Activated CD8-positive, alpha-beta memory T cell treated with anti-CD3 and anti-CD28 coated beads, Interleukin-2, amount 50 U/mL, for 24 hours (primary cell): ENCODE measurements around the gene CHL1.

Experiments
- DNase-seq: peaks from one replicate; pipeline ENCODE4 v3.0.0-alpha.2; 2020; ENCODE audit errors: extremely low read depth

Gene CHL1

DNA sequence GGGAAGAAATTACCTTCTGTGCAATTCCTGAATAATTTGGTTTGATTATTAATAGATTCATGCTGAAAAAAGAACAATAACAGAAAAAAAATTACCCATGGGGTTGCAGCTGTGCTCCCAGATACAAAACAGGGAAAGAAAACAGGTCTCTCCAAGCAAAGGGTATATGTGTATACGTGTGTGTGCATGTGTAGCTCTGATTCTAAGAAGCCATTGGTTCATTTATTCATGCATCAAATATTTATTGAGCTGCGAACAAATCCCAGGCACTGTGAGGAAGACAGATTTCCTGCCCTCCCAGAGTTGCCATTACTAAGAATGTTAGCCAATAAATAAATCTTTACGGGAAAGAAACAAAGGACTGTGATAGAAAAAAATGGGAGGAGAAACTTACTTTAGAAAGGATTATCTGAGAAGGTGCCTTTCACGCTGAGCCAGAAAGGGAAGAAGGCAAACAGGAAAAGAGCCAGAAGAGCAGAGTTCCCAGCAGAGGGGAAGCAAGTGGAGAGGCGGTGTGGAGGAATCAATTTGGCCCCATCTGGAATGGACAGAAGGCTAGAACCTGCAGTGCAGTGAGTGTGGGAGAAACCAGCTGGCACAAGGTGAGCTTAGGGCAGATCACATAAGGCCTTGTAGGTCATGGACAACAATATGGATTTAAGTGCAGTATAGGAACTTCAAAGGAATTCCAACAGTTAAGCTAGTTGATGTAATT, 20.7 kb downstream of the CHL1 start:
- no peak for DNase-seq

GRCh38 chr3:217948-218347, 21.4 kb downstream of the CHL1 start:
- DNase-seq = no peak

GRCh38 chr3:228442-229182, 32.0 kb downstream of the CHL1 start:
- no peak for DNase-seq

- no peak for DNase-seq
Observed at GRCh38 chr3:229183-229661, 32.7 kb downstream of the CHL1 start.

- no peak for DNase-seq
Observed at GRCh38 chr3:236881-237280, 40.3 kb downstream of the CHL1 start.

DNA sequence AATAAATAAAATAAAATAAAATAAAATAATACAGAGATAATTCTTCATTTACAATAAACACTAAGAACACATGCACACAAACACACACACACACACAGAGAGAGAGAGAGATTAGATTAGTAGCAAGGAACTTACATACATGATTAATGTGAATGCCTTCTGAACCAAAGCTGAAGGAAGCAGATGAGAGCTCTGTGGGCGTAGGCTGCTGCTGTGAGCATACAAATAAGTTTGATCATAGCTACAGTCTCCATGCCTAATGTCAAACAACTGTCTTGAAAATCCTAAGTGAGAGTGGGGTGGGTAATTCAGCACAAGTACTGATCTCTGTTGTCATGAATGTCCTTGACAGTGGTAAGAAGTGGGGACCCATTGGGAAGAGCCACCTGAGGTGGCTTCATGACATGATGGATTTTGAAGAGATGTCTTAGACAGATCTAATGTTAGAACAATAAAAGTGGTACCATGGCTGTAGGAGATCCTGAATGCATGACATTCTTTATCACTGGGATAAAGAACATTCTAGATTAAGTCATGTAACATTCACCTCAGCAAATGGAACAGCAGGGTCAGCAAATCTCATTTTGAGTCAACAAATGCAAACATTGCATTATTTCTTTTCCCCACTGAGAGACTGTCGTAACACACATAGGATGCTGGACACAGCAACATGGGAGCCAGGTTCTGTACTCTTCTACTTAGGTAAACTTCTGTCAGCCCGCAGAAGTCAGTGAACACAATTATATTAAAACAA, 46.2 kb downstream of the CHL1 start:
- no peak for DNase-seq

- no peak for DNase-seq
Observed at GRCh38 chr3:243356-243725, 46.8 kb downstream of the CHL1 start.

GRCh38 chr3:244041-244440, 47.5 kb downstream of the CHL1 start:
- DNase-seq = no peak

GRCh38 chr3:247916-248315, 51.4 kb downstream of the CHL1 start:
- no peak for DNase-seq

DNA sequence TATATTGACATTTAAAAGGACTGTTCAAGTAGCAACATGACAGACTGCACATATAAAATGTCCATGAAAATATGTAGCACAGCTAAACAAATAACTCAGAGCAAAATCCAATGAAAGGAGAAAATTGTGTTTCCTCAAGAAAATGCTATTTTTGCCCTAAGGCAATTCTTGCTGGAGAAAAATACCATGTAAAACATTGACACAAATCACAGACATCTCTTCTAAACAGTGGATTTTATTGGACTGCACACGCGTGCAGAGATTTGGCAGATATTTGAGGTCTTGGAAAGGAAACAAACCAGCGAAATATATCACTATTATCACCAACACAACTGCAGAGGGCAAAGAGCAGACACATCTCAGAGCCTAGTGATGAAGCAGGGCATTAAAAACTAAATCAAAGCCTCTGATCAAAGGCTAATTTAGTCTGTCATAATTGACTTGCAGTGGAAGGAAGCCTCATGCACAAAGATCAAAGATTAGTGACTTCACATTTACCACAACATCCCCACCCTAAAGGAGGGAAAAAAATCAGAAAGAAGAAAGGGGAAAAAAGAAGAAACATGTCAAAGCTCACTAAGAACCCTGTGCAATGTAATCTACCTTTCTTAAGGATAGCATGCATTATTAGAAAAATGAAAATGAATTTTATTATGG, 52.4 kb downstream of the CHL1 start:
- DNase-seq = no peak

- no peak for DNase-seq
Observed at GRCh38 chr3:249587-250262, 53.2 kb downstream of the CHL1 start.

GRCh38 chr3:256501-256900, 59.9 kb downstream of the CHL1 start:
- DNase-seq = no peak

DNA sequence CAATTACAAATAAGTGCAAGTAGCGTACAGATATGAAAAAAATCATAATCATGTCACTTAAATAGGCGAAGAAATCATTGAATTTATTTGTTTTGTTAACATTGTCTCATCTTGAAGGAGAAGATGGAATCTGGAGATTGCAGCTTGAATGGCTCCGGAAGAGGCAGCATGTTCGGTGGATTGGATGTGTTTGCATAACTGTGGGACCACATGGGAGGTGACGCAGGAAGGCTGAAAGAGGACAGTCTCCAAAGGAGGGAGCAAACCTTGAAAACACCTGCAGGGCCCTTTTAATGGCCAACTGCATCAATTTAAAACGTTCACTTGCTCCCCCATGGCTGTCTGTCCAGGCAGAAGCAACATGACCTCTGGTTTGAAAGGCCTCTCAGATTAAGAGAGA, 61.3 kb downstream of the CHL1 start:
- no peak for DNase-seq

GRCh38 chr3:260898-261297, 64.3 kb downstream of the CHL1 start:
- no peak for DNase-seq

GRCh38 chr3:263393-263792, 66.8 kb downstream of the CHL1 start:
- DNase-seq = no peak

GRCh38 chr3:264394-265156, 68.0 kb downstream of the CHL1 start:
- no peak for DNase-seq

- DNase-seq = no peak
Observed at GRCh38 chr3:267101-267500, 70.5 kb downstream of the CHL1 start.

- DNase-seq = no peak
Observed at GRCh38 chr3:270688-271087, 74.1 kb downstream of the CHL1 start.

DNA sequence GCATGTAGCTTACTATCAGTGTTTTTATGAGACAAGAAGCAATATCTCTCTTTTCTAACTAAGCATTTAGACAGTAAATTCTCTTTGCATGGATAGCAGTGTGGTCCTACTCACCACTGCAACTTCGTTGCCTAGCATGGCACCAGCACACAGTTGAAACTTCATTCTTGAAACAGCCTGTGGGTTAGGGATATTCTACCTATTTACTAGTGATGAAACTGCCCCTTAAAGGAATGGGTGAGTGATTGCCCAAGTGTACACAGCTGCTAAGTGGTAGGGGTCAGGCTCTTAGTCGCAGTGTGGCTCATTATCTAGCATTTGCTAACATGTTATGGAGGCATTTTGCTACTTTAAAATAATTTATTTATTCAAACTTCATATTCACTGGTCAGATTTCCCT, 78.4 kb downstream of the CHL1 start:
- no peak for DNase-seq

DNA sequence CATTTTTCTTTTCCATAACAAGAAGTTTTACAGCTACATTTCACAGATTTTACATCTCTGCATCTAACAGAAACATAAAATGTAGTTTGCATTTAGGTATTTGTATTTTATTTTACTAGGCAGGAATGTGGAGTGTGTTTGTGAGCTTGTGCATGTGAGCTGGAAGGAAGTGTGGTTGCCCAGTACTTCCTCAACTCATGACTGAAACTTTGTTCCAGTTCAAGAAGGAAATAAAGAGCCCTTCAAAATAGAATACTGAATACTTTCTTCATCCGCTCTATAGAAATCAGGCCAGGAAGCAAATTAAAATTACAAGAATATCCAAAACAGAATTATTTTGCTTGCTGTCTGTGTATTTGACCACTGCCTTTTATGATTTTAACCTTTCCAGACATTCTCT, 81.3 kb downstream of the CHL1 start:
- no peak for DNase-seq
